HepG2 (cell line): Measurements from ENCODE around the gene LCLAT1. TPM values are rescaled to one million over a fixed set of nuclear protein-coding genes. Genes with fewer than 3 reads are reported as not detected.

Experiments
- ADNP ChIP-seq: sonication (generic); formaldehyde crosslinking; IDR thresholded peaks from 2 replicates; pipeline ENCODE4 v1.4.0; 2020; ENCODE audit warnings: missing genetic modification reagents
- ASH2L ChIP-seq: fragments of 300-600, 200-600 bp; sonication (generic); IDR thresholded peaks from 2 replicates; pipeline ENCODE4 v1.7.0; 2017; ENCODE audit warnings: low read depth, mild to moderate bottlenecking, moderate library complexity, mixed read lengths, low read length; ENCODE audit not compliant: insufficient read length
- CBX2 ChIP-seq, 2 experiments: fragments of 200-600 bp in 1 of 2; sonication (generic); formaldehyde crosslinking in 1 of 2; IDR thresholded peaks; 2 replicates each; pipeline versions ENCODE4 v1.7.0 to v1.8.1; 2018 to 2022; ENCODE audit warnings: low read depth in 2 of 2, low read length in 1 of 2, mild to moderate bottlenecking in 1 of 2, missing genetic modification reagents in 1 of 2
- GATAD2A ChIP-seq: IDR thresholded peaks from 2 replicates; pipeline ENCODE4 v1.6.1; 2016
- KDM2A ChIP-seq: sonication (generic); formaldehyde crosslinking; IDR thresholded peaks from 2 replicates; pipeline ENCODE4 v1.4.0; 2020; ENCODE audit warnings: low read depth, missing genetic modification reagents, borderline replicate concordance
- NFE2L2 ChIP-seq: fragments of 150-350 bp; IDR thresholded peaks from 2 replicates; pipeline ENCODE4 v1.6.1; 2014; ENCODE audit warnings: low read length
- POGK ChIP-seq: sonication (generic); formaldehyde crosslinking; conservative IDR thresholded peaks from 2 replicates; pipeline ENCODE4 v1.8.0; 2022; ENCODE audit warnings: mild to moderate bottlenecking, moderate library complexity, missing genetic modification reagents
- WIZ ChIP-seq: sonication (generic); formaldehyde crosslinking; IDR thresholded peaks from 2 replicates; pipeline ENCODE4 v1.5.1; 2020; ENCODE audit warnings: mild to moderate bottlenecking, missing genetic modification reagents
- ZBTB8A ChIP-seq: sonication (generic); formaldehyde crosslinking; IDR thresholded peaks from 2 replicates; pipeline ENCODE4 v1.4.0; 2020; ENCODE audit warnings: mild to moderate bottlenecking, low read depth, missing genetic modification reagents, borderline replicate concordance
- ZC3H13 ChIP-seq: sonication (generic); formaldehyde crosslinking; IDR thresholded peaks from 2 replicates; pipeline ENCODE4 v1.8.1; 2023; ENCODE audit warnings: mild to moderate bottlenecking, missing genetic modification reagents, moderate library complexity
- ZKSCAN8 ChIP-seq: IDR thresholded peaks from 2 replicates; pipeline ENCODE4 v1.6.1; 2016; ENCODE audit warnings: borderline replicate concordance, missing genetic modification reagents, missing compliant biosample characterization
- ZNF292 ChIP-seq: sonication (generic); formaldehyde crosslinking; IDR thresholded peaks from 2 replicates; pipeline ENCODE4 v1.8.1; 2022; ENCODE audit warnings: mild to moderate bottlenecking, low read depth, missing genetic modification reagents, borderline replicate concordance
- ZNF383 ChIP-seq: sonication (generic); formaldehyde crosslinking; IDR thresholded peaks from 2 replicates; pipeline ENCODE4 v1.4.0; 2020; ENCODE audit warnings: missing genetic modification reagents, mild to moderate bottlenecking, borderline replicate concordance
- ZNF432 ChIP-seq: sonication (generic); formaldehyde crosslinking; IDR thresholded peaks from 2 replicates; pipeline ENCODE4 v1.5.0; 2020; ENCODE audit warnings: missing genetic modification reagents, mild to moderate bottlenecking, borderline replicate concordance
- ZNF484 ChIP-seq: sonication (generic); formaldehyde crosslinking; IDR thresholded peaks from 2 replicates; pipeline ENCODE4 v1.5.1; 2020; ENCODE audit warnings: mild to moderate bottlenecking, low read depth, missing genetic modification reagents, borderline replicate concordance
- ZNF709 ChIP-seq: sonication (generic); formaldehyde crosslinking; IDR thresholded peaks from 2 replicates; pipeline ENCODE4 v1.5.0; 2020; ENCODE audit warnings: mild to moderate bottlenecking, missing genetic modification reagents
- ZNF713 ChIP-seq: sonication (generic); formaldehyde crosslinking; IDR thresholded peaks from 2 replicates; pipeline ENCODE4 v1.4.0; 2020; ENCODE audit warnings: mild to moderate bottlenecking, missing genetic modification reagents
- polyA plus RNA-seq, 8 experiments: library from polyadenylated mRNA; depleted of rRNA in 3 of 8; stranded (reverse) in 7 of 8; unstranded in 1 of 8; fragments of >200 nt; fragmentation: Illumina TruSeq in 4 of 8; extraction: Trizol in 4 of 8; gene quantifications; 2 replicates each; pipeline versions ENCODE4 v1.2.1 to v1.2.3, GENCODE V29; 2011 to 2016; ENCODE audit warnings: low read depth in 4 of 8, missing spikeins in 1 of 8, mixed read lengths in 1 of 8; ENCODE audit not compliant: insufficient read depth in 1 of 8
- total RNA-seq, 5 experiments: library from RNA; depleted of rRNA; stranded (reverse); fragments of >200 nt; fragmentation: Illumina TruSeq; extraction: Trizol; gene quantifications; 2 replicates each; pipeline ENCODE4 v1.2.3, GENCODE V29; 2016; ENCODE audit warnings: low read depth in 1 of 5
- TF ChIP-seq, protein P1 (sequence below): sonication (generic); formaldehyde crosslinking; IDR thresholded peaks from 2 replicates; pipeline ENCODE4 v1.5.0; 2020; ENCODE audit warnings: mild to moderate bottlenecking, missing genetic modification reagents
- TF ChIP-seq, protein P2 (sequence below), 2 experiments: sonication (generic) in 1 of 2; formaldehyde crosslinking in 1 of 2; IDR thresholded peaks; 2 replicates each; pipeline versions ENCODE4 v1.4.0 to v1.6.1; 2016 to 2020; ENCODE audit warnings: borderline replicate concordance in 1 of 2, low read depth in 1 of 2, mild to moderate bottlenecking in 1 of 2, missing genetic modification reagents in 1 of 2

The LCLAT1 gene
- total and polyA plus RNA-seq, 2 of the 13 experiments (the other 11 are each of a cell fraction or from before 2014, with no cell fraction given): 18.0 to 28.0 TPM

DNA sequence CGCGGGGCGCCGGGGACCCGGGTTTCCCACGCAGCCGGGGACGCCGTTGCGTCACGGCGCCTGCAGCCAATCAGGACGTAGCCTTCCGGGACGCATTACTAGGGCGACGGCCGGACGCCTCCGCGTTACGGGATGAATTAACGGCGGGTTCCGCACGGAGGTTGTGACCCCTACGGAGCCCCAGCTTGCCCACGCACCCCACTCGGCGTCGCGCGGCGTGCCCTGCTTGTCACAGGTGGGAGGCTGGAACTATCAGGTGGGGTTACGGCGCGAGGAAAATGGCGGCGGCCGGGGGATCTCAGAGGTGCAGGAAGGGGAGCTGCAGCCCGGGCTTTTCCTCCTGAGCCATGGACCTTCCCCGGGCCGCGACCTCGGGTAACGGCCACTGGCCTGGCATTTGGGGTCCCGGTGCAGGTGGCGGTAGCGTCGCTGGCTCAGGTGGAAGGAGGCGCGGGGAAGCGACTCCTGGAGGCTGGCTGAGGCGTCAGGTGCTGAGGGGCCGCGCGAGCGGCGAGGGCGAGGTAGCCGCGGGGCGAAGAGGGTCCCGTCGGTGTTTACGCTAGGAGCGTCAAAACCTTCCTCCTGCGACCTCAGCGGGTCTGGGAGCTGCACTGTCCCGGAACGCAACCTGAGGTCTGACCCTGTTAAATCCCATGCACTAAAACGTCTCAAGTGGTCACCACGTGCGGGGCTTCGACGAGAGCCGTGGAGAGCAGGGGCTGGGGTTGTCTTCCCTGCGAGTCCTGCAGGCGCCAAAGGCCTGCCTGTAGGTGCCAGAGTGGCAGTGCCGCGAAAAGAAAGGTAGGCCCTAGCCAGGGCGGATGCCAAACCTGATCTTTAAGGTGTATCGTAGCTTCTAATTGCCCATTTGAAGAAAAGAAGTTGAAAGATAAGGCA lies at the start of gene LCLAT1 (continued):
- TF ChIP-seq KDM2A (CRISPR knock-in tag): peak; percentile 93
- peak; percentile 98 for TF ChIP-seq ZNF709 (CRISPR knock-in tag)
- TF ChIP-seq GATAD2A (CRISPR knock-in tag): peak; percentile 35; the same call in 1 of the 2 replicates
- no peak for TF ChIP-seq ADNP (CRISPR knock-in tag)
- peak; percentile 91; the same call in 1 of the 2 replicates for TF ChIP-seq ZNF292
- peak; percentile 95 for TF ChIP-seq WIZ
- TF ChIP-seq ASH2L: peak; percentile 100
- peak; percentile 94; the same call in 1 of the 2 replicates for TF ChIP-seq ZC3H13 (CRISPR knock-in tag)
- TF ChIP-seq ZBTB8A (CRISPR knock-in tag): peak; percentile 98
- no peak for TF ChIP-seq ZKSCAN8 (CRISPR knock-in tag)
- TF ChIP-seq, protein P1, sequence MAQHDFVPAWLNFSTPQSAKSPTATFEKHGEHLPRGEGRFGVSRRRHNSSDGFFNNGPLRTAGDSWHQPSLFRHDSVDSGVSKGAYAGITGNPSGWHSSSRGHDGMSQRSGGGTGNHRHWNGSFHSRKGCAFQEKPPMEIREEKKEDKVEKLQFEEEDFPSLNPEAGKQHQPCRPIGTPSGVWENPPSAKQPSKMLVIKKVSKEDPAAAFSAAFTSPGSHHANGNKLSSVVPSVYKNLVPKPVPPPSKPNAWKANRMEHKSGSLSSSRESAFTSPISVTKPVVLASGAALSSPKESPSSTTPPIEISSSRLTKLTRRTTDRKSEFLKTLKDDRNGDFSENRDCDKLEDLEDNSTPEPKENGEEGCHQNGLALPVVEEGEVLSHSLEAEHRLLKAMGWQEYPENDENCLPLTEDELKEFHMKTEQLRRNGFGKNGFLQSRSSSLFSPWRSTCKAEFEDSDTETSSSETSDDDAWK (CRISPR knock-in tag): no peak
- peak; percentile 95; the same call in 1 of the 2 replicates for TF ChIP-seq ZNF484
- no peak for TF ChIP-seq CBX2 (IDR thresholded peaks at IDR 0.05; ENCODE audit: low read depth, low read length)
- TF ChIP-seq CBX2 (CRISPR knock-in tag; IDR thresholded peaks at IDR 0.05; ENCODE audit: low read depth): no peak
- TF ChIP-seq POGK (CRISPR knock-in tag): peak; percentile 83
- 0 out of 2 replicates have a peak, but pooled peaks have one; percentile 86 for TF ChIP-seq ZNF432
- no peak for TF ChIP-seq NFE2L2
- TF ChIP-seq, protein P2, sequence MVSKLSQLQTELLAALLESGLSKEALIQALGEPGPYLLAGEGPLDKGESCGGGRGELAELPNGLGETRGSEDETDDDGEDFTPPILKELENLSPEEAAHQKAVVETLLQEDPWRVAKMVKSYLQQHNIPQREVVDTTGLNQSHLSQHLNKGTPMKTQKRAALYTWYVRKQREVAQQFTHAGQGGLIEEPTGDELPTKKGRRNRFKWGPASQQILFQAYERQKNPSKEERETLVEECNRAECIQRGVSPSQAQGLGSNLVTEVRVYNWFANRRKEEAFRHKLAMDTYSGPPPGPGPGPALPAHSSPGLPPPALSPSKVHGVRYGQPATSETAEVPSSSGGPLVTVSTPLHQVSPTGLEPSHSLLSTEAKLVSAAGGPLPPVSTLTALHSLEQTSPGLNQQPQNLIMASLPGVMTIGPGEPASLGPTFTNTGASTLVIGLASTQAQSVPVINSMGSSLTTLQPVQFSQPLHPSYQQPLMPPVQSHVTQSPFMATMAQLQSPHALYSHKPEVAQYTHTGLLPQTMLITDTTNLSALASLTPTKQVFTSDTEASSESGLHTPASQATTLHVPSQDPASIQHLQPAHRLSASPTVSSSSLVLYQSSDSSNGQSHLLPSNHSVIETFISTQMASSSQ (IDR thresholded peaks at IDR 0.05; ENCODE audit: low read depth): no peak
- TF ChIP-seq, protein P2 (CRISPR knock-in tag; IDR thresholded peaks at IDR 0.05; ENCODE audit: borderline replicate concordance): peak; percentile 42
- peak; percentile 34; the same call in 1 of the 2 replicates for TF ChIP-seq ZNF383 (CRISPR knock-in tag)
- peak; percentile 89; the same call in 1 of the 2 replicates for TF ChIP-seq ZNF713 (CRISPR knock-in tag)
